SK-N-SH (cell line): ENCODE measurements around the gene TFCP2L1.

ENCODE experiments used
- EP300 ChIP-seq, 2 experiments: IDR thresholded peaks; 2 replicates each; pipeline versions ENCODE4 v1.4.0 to v1.6.1; 2012; ENCODE audit warnings: borderline replicate concordance in 1 of 2, low read depth in 1 of 2, low read length in 1 of 2
- MXI1 ChIP-seq: IDR thresholded peaks from 2 replicates; pipeline ENCODE4 v1.6.1; 2012; ENCODE audit warnings: mild to moderate bottlenecking, low read depth, low read length, improper control_type of control experiment
- NRF1 ChIP-seq: IDR thresholded peaks from 2 replicates; pipeline ENCODE4 v1.6.1; 2012; ENCODE audit warnings: low read depth, mild to moderate bottlenecking, low read length
- TF ChIP-seq, protein P1 (sequence below): fragments of 200-600 bp; sonication (generic); IDR thresholded peaks from 2 replicates; pipeline ENCODE4 v1.6.1; 2017; ENCODE audit warnings: antibody characterized with exemption, mild to moderate bottlenecking, moderate library complexity

DNA sequence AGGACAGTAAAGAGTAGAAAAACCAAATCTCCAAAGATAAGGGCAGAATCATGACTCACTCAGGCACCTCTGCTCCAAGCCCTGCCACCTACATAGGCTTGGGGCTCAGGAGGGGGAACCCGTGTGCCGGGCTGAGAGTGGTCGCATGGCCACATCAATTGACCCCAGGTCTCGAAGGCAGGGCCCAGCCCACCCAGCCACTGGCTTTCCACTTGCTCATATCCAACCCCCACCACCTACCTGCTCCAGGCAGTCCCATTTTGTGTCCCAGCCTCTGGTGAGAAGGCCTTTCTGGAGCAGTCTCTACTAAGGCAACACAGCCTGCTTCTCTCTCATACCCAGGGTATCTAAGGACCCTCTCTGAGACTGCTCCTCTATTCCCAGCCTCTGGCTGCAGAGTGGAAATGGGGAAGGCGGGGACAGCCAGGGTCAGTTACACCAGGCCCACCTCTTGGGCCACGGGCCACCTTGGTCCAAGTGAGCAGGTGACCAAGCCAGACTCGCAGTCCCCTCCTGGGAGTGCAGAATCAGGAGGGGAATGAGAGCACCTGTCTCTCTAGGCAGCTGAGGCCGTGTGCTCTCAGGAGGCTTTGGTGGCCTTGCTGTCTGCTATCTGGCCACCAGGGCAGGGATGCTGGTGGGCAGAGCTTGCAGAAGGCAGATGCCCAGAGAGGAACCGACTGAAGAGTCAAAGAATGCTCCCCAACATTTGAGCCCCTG is 20.8 kb downstream of the TFCP2L1 start:
- no peak for TF ChIP-seq NRF1
- TF ChIP-seq MXI1: no peak
- TF ChIP-seq EP300 (IDR thresholded peaks at IDR 0.05; ENCODE audit: borderline replicate concordance in 1 of 2, low read depth in 1 of 2, low read length in 1 of 2): no peak
- TF ChIP-seq, protein P1, sequence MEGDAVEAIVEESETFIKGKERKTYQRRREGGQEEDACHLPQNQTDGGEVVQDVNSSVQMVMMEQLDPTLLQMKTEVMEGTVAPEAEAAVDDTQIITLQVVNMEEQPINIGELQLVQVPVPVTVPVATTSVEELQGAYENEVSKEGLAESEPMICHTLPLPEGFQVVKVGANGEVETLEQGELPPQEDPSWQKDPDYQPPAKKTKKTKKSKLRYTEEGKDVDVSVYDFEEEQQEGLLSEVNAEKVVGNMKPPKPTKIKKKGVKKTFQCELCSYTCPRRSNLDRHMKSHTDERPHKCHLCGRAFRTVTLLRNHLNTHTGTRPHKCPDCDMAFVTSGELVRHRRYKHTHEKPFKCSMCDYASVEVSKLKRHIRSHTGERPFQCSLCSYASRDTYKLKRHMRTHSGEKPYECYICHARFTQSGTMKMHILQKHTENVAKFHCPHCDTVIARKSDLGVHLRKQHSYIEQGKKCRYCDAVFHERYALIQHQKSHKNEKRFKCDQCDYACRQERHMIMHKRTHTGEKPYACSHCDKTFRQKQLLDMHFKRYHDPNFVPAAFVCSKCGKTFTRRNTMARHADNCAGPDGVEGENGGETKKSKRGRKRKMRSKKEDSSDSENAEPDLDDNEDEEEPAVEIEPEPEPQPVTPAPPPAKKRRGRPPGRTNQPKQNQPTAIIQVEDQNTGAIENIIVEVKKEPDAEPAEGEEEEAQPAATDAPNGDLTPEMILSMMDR: no peak
